ENCODE results near the gene UEVLD.
"Not testable (repeated sequence)": the region's sequence is repeated elsewhere in the genome, so short reads cannot be mapped to it uniquely, and the experiment has no call there.

Gene UEVLD

DNA sequence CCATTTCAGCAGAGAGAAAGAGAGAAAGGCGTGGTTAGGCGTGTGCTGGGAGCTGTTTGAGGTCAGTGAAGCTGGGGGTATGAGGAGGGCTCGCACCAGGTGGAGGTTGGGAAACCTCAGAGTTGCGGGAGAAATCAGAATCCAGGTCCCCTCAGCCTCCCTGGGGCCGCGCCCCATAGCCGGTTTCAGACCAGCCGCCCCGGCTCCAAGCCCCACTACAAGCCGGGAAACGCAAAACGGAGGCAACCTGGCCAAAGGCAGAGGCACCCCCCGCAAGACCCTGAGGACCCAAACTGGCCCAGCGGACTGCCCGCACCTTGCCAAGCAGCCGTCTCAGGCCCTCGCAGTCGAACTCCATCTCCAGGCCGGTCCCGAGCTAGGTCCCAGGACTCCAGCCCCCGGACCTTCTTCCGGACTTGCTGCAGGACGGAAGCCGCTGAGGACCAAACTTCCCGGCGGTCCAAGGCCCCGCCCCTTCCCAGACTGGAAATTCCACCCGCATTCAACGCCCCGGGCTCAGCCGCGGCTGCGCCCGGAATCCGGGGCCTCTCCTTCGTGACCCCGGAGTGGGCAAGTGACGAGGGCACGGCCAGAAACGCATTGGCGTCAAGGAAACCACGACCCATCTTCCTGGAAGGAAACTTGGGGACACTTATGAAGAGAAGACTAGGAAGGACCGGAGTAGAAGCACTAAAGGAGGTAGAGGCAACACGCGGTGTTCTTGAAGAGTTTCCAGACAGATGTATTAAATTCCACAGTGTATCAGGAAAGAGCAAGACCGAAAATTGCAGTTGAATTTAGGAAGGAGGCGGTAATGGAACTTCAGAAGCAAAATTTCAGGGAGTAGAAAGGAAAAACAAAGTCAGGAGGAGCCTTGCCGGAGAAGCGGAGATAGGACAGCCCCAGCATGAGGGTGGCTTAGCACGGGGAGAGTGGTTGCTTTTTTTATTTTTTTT is at the start of gene UEVLD:
Gene UEVLD (minus strand): TSS at position 438 of the 956 bp plus-strand sequence. CDS start 80 bp downstream, at position 358.
- DNase-seq, result peak; percentile 95

DNA sequence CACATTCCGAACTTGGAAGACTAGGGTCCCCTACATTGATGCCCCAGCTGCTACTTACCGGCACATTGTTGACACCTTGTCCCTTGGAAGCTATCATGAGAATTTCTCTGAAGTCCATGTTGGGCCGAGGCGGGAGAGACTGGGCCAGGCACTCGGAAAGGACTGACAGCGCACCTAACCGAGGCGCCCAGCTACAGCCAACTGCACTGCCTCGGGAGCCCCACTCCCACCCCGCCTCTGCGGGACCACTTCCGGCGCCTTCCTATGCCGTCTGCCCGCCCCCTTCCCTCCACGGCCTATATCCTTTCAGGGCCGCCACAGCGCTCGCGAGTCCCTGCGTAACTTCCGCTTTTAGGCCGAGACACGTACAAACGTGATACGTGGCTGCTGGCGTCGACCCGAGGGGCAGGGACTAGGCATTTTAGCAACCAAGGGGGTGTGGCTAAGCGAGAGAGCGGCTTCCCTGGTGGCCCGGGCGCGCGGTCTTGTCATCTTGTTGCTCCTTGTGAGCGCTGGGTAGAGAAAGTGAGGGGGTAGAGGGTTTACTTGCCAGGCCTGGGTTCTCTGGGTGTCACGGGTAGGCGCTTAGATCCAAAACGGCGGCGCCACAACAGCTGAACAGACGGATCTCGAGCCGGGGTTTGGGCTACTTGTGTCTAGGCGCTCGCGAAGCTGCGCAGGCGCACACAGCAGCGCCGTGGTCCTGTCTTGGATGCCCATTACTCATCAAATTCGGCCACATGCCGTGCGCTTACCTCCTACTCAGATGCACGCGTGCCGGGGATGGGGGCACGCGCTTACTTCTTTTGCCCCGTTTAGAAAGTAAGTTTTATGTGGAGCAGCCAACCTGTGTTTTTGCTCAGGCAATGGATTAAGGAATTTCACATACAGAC is 45.9 kb upstream of the UEVLD start, which contains the start of gene SPTY2D1:
Gene SPTY2D1 (minus strand): TSS at position 203 of the 893 bp plus-strand sequence. CDS start 85 bp downstream, at position 118.
- peak; percentile 100 for DNase-seq

DNA sequence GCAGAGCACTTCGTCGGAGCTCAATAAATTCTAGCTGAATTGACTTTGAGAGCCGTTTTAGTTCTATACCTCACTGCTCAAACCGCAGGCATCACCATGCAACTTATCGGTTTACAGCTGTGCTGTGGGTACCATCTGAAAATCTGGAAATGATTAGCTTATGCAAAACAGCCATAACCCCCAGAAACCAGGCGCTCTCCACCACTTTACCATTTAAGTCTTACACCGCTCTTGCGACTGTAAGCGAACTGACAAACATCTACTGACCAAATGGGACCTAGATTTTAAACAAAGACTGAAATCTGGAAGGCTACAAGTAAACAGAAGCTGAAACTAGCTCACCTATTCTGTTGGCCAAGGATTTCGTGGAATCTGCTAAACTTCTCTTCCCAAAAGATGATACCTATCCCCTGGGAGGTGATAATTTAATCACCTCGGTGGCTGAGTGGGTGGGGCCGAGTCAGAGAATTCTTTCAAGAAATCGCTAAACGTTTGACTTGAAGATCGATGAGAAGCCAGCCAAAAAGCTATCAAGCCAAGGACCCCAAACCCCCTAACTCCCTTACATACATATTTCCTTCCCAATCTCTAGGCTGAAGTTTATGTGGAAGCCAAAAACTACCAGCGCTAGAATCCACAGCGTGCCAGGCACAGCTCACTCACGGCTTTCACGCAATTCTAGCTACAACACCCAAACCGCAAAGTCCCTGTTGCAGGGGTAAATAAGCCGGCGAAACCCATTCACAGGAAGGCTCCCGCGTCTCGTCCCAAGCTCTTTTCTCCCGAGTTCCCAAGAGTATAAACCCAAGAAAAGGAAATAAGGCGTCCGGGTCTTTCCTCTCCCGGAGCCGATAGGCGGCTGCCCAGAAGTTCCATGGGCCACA is 45.0 kb upstream of the UEVLD start:
- DNase-seq, result no peak

DNA sequence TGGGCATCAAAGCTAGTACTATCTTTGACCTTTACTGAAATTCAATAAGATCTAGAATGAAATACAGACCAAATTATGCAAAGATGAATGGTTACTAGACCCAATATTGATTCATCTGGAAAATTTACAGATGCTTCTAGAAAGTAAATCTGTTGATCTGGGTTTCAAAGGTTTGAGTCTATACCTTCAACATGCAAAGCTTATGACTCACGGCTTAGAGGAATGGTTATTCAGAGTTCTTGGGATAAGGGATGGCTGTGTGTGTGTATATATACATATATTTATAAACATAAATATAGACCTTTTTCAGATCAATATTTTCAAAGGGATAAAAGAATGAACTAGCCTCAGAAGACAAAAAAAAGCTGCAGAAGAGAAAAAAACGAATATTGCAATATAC is 44.3 kb upstream of the UEVLD start:
- DNase-seq, result no peak

GRCh38 chr11:18624161-18624560 is 35.6 kb upstream of the UEVLD start:
- DNase-seq, result no peak

- no peak for DNase-seq
Observed at GRCh38 chr11:18623707-18624106, 35.2 kb upstream of the UEVLD start.

- DNase-seq, result no peak
Observed at GRCh38 chr11:18618342-18619025, 29.9 kb upstream of the UEVLD start.

DNA sequence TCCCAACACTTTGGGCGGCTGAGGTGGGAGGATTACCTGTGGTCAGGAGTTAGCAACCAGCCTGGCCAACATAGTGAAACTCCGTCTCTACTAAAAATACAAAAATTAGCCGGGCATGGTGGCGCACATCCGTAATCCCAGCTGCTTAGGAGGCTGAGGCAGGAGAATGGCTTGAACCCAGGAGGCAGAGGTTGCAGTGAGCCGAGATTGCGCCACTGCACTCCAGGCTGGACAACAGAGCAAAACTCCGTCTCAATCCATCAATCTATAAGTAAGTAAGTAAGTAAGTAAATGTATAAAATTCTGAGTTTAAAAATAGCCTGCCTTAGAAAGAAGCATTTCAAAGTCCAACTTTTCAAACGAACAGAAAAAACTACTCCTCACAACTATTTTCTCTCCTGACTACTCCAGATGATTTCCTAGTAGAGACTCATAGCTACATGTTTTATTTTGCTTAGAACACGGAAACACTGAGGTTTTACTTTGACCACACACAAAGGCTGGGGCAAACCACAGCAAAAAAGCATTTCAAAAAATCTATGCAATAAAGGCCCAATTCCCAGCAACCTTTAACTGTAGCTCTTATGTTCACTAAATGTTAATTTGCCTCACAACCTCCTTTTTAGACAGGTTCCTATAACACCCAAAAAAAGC is 29.3 kb upstream of the UEVLD start:
- no peak for DNase-seq

DNA sequence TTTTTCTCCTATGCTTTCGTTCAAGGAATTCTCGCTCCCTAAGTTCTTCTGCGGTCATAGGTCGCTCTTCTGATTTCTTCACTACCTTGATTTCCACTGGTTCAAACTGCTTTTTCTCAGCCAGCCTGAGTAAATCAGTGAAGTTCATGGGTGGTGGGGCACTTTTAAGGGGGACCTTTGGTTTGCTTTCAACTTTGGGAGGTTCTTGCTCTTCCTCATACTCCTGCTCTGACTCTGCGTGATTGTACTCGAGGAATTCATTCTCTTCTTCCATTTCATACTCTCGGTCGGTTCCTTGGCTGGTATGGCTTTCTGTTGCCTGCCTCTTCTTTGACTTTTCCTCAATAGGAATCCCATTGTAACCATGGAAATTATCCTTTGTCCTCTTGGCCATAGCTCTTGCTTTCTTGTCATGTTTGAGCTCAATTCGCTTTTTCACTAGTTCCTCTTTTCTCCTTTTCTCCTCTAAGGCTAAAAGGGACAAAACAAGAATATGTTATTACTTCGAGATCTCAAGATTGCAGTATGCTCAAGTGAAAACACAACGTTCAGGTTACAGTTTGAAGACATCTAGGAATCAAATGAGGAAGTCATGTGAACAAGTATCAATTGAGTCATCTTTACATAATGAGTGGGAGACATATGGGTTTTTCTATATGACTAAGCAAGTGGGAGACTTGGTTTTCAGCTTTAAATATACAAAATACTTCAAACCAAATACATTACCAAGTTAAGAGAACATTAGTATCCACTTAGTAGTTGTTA is 27.3 kb upstream of the UEVLD start:
- no peak for DNase-seq

- DNase-seq, result no peak
Observed at GRCh38 chr11:18614667-18615066, 26.1 kb upstream of the UEVLD start.

DNA sequence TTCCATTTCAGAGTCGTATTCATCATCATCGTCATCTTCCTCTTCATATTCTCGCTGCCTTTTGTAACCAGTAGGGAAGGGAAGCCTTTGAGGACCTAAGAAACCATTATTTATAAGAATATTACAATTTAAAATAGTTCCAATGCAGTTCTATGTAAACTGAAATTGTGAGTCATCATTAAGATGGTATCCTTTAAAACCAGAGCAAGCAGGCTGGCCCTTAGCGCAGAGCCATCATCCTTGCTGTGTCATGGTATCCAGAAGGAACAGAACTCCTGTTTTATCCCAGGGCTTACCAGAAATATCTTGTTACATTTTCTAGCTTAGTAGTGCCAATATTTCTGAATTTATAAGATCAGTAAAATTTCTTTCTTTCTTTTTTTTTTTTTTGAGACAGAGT is 23.9 kb upstream of the UEVLD start:
- DNase-seq, result no peak

DNA sequence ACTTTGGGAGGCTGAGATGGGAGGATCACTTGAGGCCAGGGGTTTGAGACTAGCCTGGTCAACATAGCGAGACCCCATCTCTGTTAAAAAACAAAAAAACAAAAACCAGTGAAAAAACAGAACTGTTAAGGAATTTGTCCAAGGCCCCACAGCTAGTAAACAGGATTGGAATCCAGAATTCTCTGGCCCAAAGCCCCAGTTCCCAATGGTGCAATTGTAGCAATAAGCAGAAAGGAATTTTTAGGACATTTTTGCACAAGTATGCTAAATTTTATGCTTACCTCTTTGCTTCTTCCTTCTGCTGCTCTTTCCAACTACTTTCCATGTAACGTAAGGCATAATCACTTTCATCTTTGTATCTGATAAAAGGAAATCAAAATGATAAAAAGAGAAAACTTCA is 22.7 kb upstream of the UEVLD start:
- no peak for DNase-seq

DNA sequence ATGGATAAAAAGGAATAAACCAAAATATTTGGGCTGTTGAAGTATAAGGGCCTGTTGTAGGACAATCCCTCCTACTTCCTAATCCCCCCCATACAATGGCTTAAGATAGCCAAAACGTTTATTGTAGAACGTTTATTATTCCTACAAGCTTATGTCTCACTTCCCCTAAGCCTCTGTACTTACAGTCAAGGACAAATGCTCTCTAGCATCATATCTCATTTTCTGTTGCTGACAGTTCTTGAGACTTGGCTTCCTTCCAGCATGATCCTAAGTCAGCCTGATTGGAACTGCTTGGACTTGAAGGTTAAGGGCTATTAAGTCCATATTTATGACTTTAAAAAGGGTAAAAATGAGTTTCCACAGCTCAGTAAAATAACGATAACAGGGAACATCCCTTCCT is 19.8 kb upstream of the UEVLD start:
- no peak for DNase-seq

- DNase-seq, result no peak
Observed at GRCh38 chr11:18600915-18601569, 12.5 kb upstream of the UEVLD start.

DNA sequence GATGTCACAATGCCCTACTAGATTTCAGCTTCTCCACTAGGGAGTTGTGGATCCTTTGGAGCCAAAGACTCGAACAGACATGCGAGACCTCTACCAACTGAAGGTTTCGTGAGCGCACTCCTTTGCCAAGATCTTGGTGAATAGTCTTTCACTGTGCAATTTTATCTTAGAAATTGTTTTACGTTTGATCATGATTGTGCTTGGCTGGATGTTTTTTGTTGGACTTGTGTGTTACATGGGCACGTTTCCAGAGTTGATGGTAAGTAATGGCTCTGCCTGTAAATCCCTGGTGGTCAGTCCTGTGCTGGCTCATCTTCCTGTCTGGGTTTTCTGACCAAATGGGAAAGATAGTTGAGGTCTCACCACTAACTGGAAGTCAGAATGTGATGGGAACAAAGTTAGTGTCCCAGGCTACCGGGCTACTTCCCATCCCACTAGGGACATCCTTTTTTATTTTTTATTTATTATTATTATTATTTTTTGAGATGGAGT is 11.3 kb upstream of the UEVLD start, which contains the start of gene MISFA:
Gene MISFA (plus strand): TSS at position 51 of the 492 bp plus-strand sequence. CDS start 140 bp downstream, at position 191.
- DNase-seq, result no peak

GRCh38 chr11:18594999-18595749 is 6.6 kb upstream of the UEVLD start:
- no peak for DNase-seq

- DNase-seq, result not testable (repeated sequence)
Observed at GRCh38 chr11:18594088-18594487, 5.6 kb upstream of the UEVLD start.

DNA sequence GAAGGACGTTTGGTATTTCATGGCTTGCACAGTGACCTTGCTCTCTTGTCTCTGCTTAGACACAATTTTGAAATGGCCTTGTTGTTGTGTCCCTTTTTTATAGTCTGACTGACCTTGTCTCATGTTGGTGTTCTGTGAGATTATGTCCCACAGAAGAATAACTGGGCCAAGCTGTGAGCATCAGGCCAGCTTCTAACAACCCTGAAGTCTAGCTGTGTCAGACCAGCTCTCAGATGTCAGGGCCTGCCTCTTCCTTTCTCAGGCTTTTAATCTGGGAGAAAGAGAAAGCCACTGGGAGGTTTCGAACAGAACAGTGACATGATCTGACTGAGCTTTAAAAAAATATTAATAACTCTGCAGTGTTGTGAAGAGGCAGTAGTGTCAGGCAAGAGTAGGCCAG is 2.0 kb upstream of the UEVLD start:
- no peak for DNase-seq

DNA sequence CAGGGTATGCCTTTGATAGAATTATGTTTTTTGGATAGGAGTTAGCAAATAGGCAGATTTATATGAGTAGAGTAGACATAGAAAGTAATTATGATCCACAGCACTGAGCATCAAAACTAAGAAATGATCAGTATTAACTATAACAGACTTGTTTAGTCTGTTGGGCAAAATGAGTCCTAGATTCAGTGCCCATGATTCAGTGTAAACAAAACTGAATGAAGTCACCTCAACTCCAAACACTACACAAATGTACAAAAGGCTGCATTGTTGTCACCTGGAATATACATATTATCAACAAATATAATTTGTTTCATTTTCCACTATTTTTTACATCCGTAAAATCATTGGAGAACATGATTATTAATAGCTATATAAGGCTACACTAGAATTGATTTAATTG is 6.7 kb downstream of the UEVLD start:
- DNase-seq, result no peak
